DMS53 treated with DMSO at 0.1 percent for 48 hours (cell line): ENCODE results near the gene FAM149A.

Experiments
- DNase-seq: peaks from one replicate; lab custom pipeline; 2025; ENCODE audit not compliant: unreplicated experiment; lab: John Stamatoyannopoulos, UW

Gene FAM149A

DNA sequence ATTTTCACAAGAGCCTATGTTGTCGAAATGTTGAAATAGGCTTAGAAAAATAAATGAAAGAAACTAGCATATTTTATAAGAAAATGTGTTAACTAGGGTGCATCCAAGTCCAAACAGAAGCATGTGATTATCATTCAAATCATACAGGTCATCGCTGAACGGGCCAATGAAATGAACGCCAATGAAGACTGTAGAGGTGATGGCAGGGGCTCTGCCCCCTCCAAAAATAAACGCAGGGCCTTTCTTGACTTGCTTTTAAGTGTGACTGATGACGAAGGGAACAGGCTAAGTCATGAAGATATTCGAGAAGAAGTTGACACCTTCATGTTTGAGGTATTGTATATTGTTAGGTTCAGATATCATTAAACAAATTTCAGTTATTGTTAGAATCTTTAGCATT, 96.5 kb downstream of the FAM149A start:
- DNase-seq, result no peak

DNA sequence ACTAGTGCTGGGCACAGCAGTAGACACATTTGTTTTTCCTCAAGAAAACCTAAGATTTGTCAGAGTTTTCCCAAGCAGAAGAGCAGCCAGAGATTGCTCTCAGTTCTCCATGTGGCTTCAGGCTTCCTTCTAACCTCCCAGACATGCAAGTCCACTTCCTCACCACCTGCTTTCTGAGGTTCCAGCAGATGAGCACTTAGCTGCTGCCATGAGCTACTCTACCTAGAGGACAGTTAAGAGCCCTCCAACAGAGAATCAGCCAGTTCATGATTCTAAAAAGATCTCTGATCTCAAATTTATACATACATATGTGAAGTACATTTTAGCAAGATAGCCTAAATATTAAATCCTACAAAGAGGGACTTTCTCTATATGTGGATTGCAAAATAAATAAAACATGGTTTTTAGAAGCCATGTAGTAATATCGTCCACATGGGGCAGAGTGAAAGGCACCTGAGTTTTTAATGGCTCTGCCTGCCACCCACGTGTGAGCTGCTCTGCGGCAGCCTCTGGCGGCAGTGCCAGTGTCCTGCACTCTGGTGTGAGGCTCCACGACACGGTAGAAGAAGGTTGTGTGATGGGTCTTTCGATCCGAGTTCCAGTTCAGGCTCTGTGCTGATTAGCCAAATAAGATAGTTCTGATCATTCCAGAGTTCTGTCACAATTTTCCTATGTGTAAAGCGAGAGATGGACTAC, 97.2 kb downstream of the FAM149A start:
- peak; percentile 81 for DNase-seq

DNA sequence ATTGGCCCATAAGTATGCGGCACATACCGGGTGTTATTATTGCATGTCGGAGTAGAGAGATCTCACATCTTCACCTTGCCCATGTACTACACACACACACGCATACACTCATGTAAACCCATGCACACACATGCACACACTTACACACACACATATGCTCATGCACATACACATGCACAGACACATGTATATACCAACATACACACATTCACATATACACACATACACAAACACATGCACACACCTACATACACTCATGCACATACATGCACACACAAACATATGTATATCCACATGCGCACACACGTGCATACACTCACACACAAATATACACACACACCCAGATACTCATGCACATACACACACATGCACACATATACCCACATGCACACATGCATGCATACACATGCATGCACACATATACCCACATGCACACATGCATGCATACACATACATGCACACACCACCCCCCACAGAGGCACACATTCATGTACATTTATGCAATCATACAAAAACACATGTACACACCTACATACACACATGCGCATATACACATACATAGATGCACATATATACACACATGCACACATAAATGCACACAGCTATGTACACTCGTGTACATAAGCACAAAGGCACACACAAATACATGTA, 98.1 kb downstream of the FAM149A start:
- DNase-seq, result no peak

DNA sequence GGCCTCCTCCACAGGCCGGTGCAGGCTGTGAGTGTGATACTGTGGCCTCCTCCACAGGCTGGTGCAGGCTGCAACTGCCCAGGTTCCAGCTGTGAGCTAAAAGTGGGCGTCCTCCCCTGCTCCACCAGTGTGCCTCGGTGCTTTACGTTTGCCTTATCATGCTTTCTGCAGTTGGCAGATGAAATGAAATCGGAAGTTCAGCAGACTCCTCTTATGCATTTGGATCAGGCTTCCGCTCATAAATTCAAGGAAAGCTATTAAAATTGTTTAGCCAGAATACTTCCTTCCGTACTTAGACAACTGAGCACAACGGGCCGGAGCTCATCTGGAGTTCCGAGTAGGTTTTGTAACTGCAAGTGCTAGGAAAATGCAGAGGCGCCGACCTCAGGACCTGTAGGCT, 98.9 kb downstream of the FAM149A start:
- no peak for DNase-seq

DNA sequence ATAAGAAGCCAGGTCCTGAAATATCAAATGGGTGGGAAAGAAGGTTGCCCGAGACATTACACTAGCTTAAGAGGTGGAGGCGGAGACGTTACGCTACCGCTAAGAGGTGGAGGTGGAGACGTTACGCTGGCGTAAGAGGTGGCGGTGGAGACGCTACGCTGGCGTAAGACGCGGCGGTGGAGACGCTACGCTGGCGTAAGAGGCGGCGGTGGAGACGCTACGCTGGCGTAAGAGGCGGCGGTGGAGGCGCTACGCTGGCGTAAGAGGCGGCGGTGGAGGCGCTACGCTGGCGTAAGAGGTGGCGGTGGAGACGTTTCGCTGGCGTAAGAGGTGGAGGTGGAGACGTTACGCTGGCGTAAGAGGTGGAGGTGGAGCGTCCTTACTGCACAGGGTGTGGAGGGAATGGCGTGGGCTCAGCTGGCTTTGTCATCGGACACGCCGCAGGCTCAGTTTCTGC, 99.6 kb downstream of the FAM149A start:
- no peak for DNase-seq

DNA sequence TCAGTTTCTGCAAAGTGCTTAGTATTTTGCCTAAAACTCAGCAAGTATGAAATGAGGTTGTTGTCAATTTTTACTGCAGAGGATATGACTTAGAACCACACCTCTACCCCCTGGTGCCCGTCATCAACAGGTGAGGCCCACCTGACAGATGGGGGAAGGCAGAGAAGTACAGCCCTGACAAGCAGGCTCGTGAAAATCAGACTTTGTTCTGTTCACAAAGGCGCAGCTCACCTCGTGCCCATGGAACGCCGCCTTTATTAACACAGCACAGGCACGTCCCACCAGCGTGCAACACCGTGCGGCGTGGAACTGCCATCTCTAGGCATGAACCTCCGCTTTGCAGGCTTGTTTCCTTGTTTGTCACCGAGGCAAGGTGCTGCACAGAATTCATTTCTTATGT, 100.2 kb downstream of the FAM149A start:
- DNase-seq, result no peak

DNA sequence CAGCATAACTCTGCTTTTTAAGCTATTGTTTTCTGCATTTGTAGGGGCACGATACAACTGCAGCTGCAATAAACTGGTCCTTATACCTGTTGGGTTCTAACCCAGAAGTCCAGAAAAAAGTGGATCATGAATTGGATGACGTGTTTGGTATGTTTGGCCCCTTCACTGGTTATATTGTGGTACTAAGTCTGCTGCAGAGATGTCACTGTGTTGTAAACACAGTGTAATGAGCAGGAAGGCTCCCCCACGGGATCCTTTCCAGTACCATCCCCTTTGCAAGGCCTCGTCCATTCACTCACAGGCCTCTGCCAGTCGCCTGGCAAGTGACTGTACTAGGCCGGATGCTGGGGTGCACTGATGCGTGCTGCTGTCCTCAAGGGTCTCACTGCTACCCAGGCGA, 100.7 kb downstream of the FAM149A start:
- DNase-seq, result no peak

DNA sequence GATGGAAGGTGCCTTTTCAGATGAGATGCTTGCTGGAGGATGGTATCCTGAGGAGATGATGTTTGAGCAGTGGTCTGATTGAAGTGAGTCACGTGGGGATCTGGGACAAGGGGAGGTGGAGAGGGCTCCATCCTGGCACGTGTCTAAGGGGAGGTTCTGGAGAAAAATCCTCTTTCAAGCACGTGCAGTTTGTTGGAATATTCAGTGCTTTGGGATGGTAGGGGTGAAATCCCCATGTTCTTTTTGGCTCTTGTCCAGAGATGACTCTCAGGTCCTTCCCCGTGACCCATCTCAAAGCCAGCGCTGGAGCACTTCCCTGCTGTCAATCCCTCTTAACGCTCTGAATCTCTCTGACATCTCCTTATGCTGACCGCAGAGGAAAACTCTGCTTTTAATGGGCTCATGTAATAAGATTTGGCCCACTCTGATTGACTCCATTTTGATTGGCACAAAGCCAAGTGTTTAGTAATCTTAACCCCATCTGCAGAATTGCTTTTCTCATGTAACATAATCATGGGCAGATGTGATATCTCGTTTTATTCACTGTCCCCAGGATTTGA, 112.0 kb downstream of the FAM149A start:
- DNase-seq, result no peak

DNA sequence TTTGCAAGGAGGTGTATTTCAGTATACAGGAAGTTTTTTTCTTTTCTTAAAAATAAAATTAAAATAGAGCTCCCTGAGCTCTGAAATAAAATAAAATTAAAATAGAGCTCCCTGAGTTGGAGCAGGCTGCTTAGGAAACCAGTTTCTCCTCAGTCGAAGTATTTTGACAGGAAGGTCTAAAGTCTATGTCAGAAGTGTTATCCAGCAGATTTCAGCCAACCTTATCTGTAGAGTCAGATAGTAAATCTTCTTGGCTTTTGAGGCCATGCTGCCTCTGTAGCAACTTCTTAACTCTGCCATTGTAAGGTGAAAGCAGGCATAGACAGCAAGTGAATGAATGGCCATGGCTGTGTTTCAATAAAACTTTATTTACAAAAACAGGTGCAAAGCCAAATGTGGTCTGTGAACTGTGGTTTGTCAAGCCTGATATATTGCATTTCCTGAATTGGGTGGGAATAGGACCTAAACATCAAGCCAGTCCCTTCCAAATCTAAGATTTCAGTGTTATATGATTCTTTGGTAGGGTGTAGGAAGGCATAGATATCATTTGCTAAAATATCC, 113.3 kb downstream of the FAM149A start:
- DNase-seq, result no peak

DNA sequence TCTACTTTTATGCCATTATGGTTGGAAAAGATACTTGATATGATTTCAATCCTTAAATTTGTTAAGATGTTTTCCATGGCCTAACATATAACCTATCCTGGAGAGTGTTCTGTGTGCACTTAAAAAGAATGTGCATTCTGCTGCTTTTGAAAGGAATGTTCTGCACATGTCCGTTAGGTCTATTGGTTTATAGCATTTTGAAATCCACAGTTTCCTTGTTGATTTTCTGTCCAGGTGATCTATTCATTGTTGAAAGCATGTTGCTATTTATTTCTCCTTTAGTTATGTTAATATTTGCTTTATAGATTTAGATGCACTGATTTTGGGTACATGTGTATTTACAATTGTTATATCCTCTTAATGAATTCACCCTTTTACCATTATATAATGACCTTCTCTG, 117.1 kb downstream of the FAM149A start:
- DNase-seq, result no peak
